ENCODE measurements around the gene TNPO3. TPM values are rescaled to one million over a fixed set of nuclear protein-coding genes. Genes with fewer than 3 reads are reported as not detected.

Gene TNPO3
- total and polyA plus RNA-seq, 2 donors from 2014 or later = 20.1 to 35.7 TPM

DNA sequence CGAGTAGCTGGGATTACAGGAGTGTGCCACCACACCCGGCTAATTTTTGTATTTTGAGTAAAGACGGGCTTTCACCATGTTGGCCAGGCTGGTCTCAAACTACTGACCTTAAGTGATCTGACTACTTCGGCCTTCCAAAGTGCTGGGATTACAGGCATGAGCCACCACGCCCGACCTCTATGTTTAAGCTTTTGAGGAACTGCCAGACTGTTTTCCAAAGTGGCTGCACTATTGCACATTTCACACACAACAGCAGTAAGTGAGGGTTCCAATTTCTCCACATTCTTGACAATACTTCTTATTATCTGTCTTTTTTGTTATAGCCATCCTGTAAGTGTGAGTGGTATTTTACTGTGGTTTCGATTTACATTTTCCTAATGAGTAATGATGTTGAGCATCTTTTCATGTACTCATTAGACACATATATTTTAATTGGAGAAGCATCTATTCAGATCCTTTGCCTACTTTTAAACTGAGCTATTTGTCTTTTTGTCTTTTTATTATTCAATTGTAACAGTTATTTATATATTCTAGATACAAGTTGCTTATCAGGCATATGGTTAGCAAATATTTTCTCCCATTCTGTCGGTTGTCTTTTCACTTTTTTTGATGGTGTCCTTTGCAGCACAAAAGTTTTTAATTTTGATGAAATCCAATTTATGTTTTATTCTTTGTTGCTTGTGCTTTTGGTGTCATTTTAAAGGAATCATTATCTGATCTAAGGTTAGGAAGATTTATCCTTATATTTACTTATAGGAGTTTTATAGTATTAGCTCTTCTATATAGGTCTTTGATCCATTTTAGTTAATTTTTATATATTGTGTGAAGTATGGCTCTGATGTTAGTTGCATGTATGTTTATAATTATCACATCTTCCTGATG is 130.0 kb downstream of the TNPO3 start:
- TF ChIP-seq CTCF (IDR thresholded peaks at IDR 0.05; ENCODE audit: borderline replicate concordance, extremely low read depth, insufficient read depth) = no peak
- Histone ChIP-seq H3K4me3 (ENCODE audit: low read length in 3 of 3) (no peak overlapping the region), H3K9me3 (ENCODE audit: control insufficient read depth in 2 of 3, insufficient read depth in 1 of 3, low read length in 3 of 3) (no peaks in the 10 kb centered on the region), H3K36me3 (ENCODE audit: control insufficient read depth in 2 of 3, insufficient read depth in 3 of 3, low read length in 3 of 3) (no peaks in the 10 kb centered on the region), H3K27ac (ENCODE audit: low read depth in 2 of 2, low read length in 2 of 2) (no peak overlapping the region), H3K4me1 (ENCODE audit: control insufficient read depth in 2 of 3, insufficient read depth in 2 of 3, low read depth in 1 of 3, low read length in 3 of 3) (peaks cover 0 to 9% (median 6%) of the 10 kb centered on the region in 3 donors), H3K9ac (ENCODE audit: low read length in 3 of 3) (no peak overlapping the region), H3K27me3 (ENCODE audit: control insufficient read depth, insufficient read depth, low read length) (no peaks in the 10 kb centered on the region)
- DNase-seq (no peak), FAIRE-seq (peak; percentile 6)
- intact Hi-C loops (cut with DNase I) = no loop called here

GRCh38 chr7:128923411-128923800 is 131.5 kb downstream of the TNPO3 start:
- no peak overlapping the region for H3K9ac ChIP-seq (ENCODE audit: low read length in 3 of 3)
- H3K27me3 ChIP-seq (ENCODE audit: control insufficient read depth, insufficient read depth, low read length) = no peaks in the 10 kb centered on the region
- FAIRE-seq (no peak), DNase-seq (peak in 1 of 5 donors; percentile 17)
- H3K9me3 ChIP-seq (ENCODE audit: control insufficient read depth in 2 of 3, insufficient read depth in 1 of 3, low read length in 3 of 3) = no peaks in the 10 kb centered on the region
- H3K36me3 ChIP-seq (ENCODE audit: control insufficient read depth in 2 of 3, insufficient read depth in 3 of 3, low read length in 3 of 3) = no peaks in the 10 kb centered on the region
- peaks cover 0 to 9% (median 6%) of the 10 kb centered on the region in 3 donors for H3K4me1 ChIP-seq (ENCODE audit: control insufficient read depth in 2 of 3, insufficient read depth in 2 of 3, low read depth in 1 of 3, low read length in 3 of 3)
- no peak overlapping the region for H3K4me3 ChIP-seq (ENCODE audit: low read length in 3 of 3)
- intact Hi-C loops (cut with DNase I) = no loop called here
- no peak for TF ChIP-seq CTCF (IDR thresholded peaks at IDR 0.05; ENCODE audit: borderline replicate concordance, extremely low read depth, insufficient read depth)
- H3K27ac ChIP-seq (ENCODE audit: low read depth in 2 of 2, low read length in 2 of 2) = no peak overlapping the region

- Histone ChIP-seq H3K4me1 (ENCODE audit: control insufficient read depth in 2 of 3, insufficient read depth in 2 of 3, low read depth in 1 of 3, low read length in 3 of 3) (peaks cover 0 to 9% (median 6%) of the 10 kb centered on the region in 3 donors), H3K36me3 (ENCODE audit: control insufficient read depth in 2 of 3, insufficient read depth in 3 of 3, low read length in 3 of 3) (no peaks in the 10 kb centered on the region), H3K27ac (ENCODE audit: low read depth in 2 of 2, low read length in 2 of 2) (no peak overlapping the region), H3K9me3 (ENCODE audit: control insufficient read depth in 2 of 3, insufficient read depth in 1 of 3, low read length in 3 of 3) (no peaks in the 10 kb centered on the region), H3K9ac (ENCODE audit: low read length in 3 of 3) (no peak overlapping the region), H3K4me3 (ENCODE audit: low read length in 3 of 3) (no peak overlapping the region), H3K27me3 (ENCODE audit: control insufficient read depth, insufficient read depth, low read length) (no peaks in the 10 kb centered on the region)
- intact Hi-C loops (cut with DNase I) = no loop called here
- TF ChIP-seq CTCF (IDR thresholded peaks at IDR 0.05; ENCODE audit: borderline replicate concordance, extremely low read depth, insufficient read depth) = no peak
- DNase-seq = peak in 1 of 5 donors; percentile 23
- FAIRE-seq = no peak
These were observed 132.2 kb downstream of the TNPO3 start for GRCh38 chr7:128922496-128923410.
